GM23248 (cell line): ENCODE measurements around the gene TEX101.

Source experiments
- EZH2 ChIP-seq: fragments of 200-600 bp; sonication (generic); IDR thresholded peaks from 2 replicates; pipeline ENCODE4 v1.6.1; 2018; ENCODE audit warnings: antibody characterized with exemption, mild to moderate bottlenecking; ENCODE audit not compliant: insufficient read depth, poor library complexity, severe bottlenecking
- EZH2phosphoT487 ChIP-seq: fragments of 200-600 bp; sonication (generic); IDR thresholded peaks from 2 replicates; pipeline ENCODE4 v1.6.1; 2018; ENCODE audit warnings: antibody characterized with exemption, moderate library complexity, mild to moderate bottlenecking, low read depth; ENCODE audit not compliant: insufficient read depth

GRCh38 chr19:43423779-43424178 lies 9.1 kb downstream of the TEX101 start:
- no peak for TF ChIP-seq EZH2
- no peak for TF ChIP-seq EZH2phosphoT487
